ENCODE data around the gene PMFBP1. TPM values are rescaled to one million over a fixed set of nuclear protein-coding genes. Genes with fewer than 3 reads are reported as not detected.

Gene PMFBP1
- polyA plus RNA-seq, 1 donor = 1.5 TPM

Other genes with a start within 250 kb of the PMFBP1 start
- 0.06 TPM for gene PKD1L3, start 171.8 kb downstream of the PMFBP1 start, polyA plus RNA-seq (ENCODE audit: insufficient read length)
- gene DHODH, start 163.4 kb downstream of the PMFBP1 start, polyA plus RNA-seq (ENCODE audit: insufficient read length) = 12.1 TPM
- gene HP, start 117.7 kb downstream of the PMFBP1 start, polyA plus RNA-seq (ENCODE audit: insufficient read length) = 0.39 TPM
- gene HPR, start 108.9 kb downstream of the PMFBP1 start, polyA plus RNA-seq (ENCODE audit: insufficient read length) = 0.30 TPM
- 11.7 TPM for gene TXNL4B, start 78.5 kb downstream of the PMFBP1 start, polyA plus RNA-seq (ENCODE audit: insufficient read length)
- 46.5 TPM for gene DHX38, start 78.3 kb downstream of the PMFBP1 start, polyA plus RNA-seq (ENCODE audit: insufficient read length)